ENCODE measurements around the gene NPM1.

Gene NPM1

DNA sequence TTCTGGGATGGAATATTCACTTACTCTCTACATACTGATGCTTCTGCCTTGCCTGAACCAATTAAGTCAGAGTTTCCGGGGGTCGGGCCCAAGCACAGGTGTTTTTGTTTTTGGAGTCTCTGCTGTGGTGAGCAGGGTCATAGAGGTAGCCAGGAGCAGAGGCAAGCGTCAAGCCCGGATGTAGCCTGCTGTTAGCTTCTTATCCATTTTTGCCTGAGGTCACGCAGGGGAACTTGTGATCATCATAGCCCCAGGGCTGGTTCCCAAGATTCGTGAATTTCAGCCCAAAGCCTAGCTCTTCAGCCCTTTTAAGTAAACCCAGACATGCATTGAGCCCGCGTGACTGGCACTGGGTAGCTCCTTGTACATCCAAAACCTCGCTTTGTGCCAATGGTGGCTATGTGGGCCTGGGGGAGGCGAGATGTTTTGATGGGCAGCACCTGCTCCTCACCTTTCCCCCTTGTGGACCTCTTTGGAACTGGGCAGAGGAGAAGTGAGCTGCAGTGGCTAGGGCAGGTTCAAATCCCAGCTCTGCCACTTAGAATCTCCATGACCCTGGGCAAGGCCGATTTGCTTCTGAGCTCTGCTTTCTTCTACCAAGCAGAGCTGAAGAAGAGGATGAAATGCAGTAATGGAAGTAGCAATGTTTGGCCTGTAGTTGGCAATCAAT lies 65.5 kb downstream of the NPM1 start:
- no peak overlapping the region for H3K4me3 ChIP-seq (ENCODE audit: low read depth, low read length)
- no peak for DNase-seq (ENCODE audit: low read depth)
- TF ChIP-seq, protein P1, sequence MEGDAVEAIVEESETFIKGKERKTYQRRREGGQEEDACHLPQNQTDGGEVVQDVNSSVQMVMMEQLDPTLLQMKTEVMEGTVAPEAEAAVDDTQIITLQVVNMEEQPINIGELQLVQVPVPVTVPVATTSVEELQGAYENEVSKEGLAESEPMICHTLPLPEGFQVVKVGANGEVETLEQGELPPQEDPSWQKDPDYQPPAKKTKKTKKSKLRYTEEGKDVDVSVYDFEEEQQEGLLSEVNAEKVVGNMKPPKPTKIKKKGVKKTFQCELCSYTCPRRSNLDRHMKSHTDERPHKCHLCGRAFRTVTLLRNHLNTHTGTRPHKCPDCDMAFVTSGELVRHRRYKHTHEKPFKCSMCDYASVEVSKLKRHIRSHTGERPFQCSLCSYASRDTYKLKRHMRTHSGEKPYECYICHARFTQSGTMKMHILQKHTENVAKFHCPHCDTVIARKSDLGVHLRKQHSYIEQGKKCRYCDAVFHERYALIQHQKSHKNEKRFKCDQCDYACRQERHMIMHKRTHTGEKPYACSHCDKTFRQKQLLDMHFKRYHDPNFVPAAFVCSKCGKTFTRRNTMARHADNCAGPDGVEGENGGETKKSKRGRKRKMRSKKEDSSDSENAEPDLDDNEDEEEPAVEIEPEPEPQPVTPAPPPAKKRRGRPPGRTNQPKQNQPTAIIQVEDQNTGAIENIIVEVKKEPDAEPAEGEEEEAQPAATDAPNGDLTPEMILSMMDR (IDR thresholded peaks at IDR 0.05; ENCODE audit: control insufficient read depth, extremely low read depth, insufficient read depth) = no peak

DNA sequence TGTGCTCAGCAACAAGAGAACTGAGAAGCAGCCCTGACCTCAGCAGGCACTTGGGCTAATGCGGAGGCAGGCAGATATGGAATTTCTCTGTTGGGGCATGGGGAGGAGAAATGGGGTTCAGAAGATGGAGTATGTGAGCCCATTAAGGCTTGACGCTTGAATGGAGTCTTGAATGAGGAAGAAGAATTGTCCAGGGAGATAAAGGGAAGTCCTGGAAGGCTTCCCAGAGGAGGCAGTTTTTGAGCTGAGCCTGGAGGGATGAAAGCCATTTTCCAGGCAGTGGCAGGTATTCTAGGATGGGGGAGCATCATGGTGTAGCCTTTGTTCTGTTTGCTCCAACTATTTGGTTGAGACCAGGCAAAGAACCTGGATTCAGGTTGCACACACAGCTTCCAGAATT lies 66.3 kb downstream of the NPM1 start:
- TF ChIP-seq, protein P1 (IDR thresholded peaks at IDR 0.05; ENCODE audit: control insufficient read depth, extremely low read depth, insufficient read depth) = no peak
- DNase-seq (ENCODE audit: low read depth) = no peak

DNA sequence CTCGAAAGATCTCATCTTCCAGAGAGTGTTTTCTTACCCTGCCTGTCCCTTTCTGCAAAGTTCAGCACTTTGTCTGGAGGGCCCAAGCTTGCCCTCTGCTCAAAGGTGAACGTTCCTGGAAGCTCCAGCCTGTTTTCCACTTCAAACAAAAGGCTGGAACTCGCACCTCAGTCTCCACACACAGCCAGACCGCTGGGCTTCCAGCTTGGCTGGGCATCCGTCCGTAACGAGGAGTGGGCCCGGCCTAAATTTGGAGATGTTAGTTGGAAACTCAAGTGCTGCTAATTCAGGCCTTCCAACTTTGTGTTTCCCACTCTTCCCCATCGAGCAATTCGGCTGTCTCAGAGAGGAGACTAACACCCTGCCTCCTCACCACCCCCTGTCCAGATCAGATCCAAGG lies 66.9 kb downstream of the NPM1 start:
- DNase-seq (ENCODE audit: low read depth) = no peak
- TF ChIP-seq, protein P1 (IDR thresholded peaks at IDR 0.05; ENCODE audit: control insufficient read depth, extremely low read depth, insufficient read depth) = no peak
- H3K4me3 ChIP-seq (ENCODE audit: low read depth, low read length) = no peak overlapping the region

More for the DNA sequence above, 66.3 kb downstream of the NPM1 start:
- no peak overlapping the region for H3K4me3 ChIP-seq (ENCODE audit: low read depth, low read length)

DNA sequence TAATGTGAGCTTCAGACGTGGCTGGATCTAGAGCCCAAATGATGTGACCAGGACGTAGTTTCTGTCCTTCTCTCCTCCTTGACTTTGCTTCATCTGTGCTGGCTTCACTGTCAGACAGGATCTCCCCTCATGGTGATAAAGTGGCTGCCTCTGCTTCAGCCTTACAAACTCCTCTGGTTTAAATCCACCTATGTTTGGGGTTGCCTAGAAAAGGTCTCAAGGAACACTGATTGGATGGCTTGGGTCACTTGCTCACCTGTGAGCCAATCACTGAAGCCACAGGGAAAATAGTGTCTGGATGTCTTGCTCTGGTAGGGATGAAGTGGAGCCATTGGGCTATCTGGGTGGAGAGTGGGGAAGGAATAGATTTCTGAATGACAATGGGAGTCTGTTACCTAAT lies 67.9 kb downstream of the NPM1 start:
- no peak for DNase-seq (ENCODE audit: low read depth)
- H3K4me3 ChIP-seq (ENCODE audit: low read depth, low read length) = no peak overlapping the region
- TF ChIP-seq, protein P1 (IDR thresholded peaks at IDR 0.05; ENCODE audit: control insufficient read depth, extremely low read depth, insufficient read depth) = no peak

DNA sequence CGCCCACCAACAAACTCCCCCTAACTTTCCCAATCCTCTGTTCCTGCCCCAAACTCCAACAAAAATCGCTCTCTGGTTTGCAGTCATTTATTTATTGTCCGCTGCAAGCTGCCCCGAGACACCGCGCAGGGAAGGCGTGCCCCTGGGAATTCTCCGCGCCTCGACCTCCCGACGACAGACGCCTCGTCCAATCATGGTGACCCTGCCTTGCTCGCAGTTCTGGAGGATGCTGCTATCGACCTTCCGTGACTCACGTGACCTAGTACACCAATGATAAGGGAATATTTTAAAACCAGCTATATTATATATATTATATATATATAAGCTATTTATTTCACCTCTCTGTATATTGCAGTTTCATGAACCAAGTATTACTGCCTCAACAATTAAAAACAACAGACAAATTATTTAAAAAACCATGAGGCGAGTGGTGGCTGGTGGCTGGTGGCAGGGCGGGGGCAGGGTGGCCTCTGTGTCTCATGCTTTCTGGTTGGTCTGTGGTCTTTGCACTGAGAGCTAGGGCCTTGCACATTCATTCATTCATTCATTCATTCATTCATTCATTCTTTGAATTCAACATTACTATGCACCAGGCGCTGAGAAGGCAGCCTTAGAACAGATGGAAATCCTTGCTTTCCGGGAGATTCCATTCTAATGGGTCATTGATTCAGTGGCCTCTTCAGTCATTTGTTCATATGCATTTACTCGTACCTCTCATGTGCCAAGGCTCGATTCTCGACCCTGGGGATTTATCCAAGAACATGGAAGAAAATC lies 69.7 kb downstream of the NPM1 start:
- TF ChIP-seq, protein P1 (IDR thresholded peaks at IDR 0.05; ENCODE audit: control insufficient read depth, extremely low read depth, insufficient read depth) = no peak
- H3K4me3 ChIP-seq (ENCODE audit: low read depth, low read length) = no peak overlapping the region
- DNase-seq (ENCODE audit: low read depth) = no peak

DNA sequence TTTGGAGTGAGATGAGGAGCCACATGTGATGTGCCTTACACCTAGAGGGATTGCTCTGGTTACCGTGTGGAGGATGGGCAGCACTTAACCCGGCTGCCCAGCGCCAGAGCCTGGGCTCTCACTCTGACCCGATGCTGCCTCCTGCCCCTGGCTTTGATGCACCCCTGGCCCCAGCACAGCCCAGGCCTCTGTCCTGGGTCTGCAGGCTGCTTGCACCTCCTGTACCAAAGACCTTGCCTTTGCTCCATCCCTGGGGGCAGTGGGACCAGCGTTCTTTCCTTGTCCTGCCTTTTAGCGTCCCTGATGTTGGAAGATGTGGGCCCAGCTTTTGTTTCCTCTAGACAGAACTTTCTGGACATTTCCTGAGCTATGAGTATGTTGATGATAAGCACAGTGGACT lies 72.2 kb downstream of the NPM1 start:
- TF ChIP-seq, protein P1 (IDR thresholded peaks at IDR 0.05; ENCODE audit: control insufficient read depth, extremely low read depth, insufficient read depth) = no peak
- no peak overlapping the region for H3K4me3 ChIP-seq (ENCODE audit: low read depth, low read length)
- DNase-seq (ENCODE audit: low read depth) = no peak
